HG03521 (cell line): ENCODE data around the gene FUT1.
A peak's percentile ranks its signal among the peaks of the same experiment; 100 is the strongest.
"Not testable (repeated sequence)": the region's sequence is repeated elsewhere in the genome, so short reads cannot be mapped to it uniquely, and the experiment has no call there.

Source experiments
- ATAC-seq: cut with Tn5 transposase; IDR thresholded peaks from one replicate; pipeline ENCODE4 v1.9.1; 2021; ENCODE audit warnings: mild to moderate bottlenecking, moderate library complexity; ENCODE audit not compliant: unreplicated experiment

The FUT1 gene

DNA sequence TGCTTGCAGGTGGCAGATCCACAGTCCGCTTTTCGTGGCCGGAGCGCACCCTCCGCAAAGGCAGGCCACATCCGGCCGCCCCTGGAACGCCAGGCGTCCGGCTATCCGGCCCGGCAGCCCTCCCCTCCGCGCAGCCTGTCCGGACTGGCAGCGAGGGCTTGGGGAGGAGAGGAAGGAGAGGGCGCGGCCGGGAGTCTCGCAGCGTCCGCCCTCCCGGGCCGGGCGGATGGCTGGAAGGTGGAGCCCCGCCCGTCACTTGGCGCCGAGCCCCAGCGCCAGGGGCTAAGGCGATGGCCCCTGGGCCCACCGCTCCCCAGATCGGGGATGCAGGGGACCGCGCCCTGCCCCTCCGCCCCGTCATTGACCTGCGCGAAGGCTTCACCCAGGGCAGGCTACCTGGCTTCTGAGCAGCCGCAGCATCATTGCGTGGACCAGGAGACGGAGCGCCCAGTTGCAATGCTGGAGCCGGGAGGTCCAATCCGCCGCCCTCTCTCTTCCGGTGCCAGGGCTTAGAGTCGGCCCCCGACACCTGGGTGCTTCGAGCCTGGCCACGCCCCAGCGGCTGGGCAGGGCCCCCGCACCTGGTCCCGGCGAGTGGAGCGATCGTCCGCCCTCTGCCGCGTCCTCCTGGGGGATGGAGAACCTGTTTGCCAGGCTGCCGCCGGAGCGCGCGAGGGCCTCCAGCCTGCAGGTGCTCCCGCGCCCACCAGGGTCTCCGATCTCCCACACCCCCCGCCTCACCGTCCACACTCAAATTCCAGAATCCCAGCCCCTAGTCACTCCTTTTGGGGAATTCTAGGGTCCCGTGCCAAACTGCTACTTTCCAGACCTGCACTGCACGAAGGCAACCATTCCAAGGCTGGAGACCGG, at the start of gene FUT1:
Gene FUT1 (minus strand): TSS at position 146 of the 870 bp plus-strand sequence. CDS start 1,360 bp downstream, outside the sequence.
- no peak for ATAC-seq

DNA sequence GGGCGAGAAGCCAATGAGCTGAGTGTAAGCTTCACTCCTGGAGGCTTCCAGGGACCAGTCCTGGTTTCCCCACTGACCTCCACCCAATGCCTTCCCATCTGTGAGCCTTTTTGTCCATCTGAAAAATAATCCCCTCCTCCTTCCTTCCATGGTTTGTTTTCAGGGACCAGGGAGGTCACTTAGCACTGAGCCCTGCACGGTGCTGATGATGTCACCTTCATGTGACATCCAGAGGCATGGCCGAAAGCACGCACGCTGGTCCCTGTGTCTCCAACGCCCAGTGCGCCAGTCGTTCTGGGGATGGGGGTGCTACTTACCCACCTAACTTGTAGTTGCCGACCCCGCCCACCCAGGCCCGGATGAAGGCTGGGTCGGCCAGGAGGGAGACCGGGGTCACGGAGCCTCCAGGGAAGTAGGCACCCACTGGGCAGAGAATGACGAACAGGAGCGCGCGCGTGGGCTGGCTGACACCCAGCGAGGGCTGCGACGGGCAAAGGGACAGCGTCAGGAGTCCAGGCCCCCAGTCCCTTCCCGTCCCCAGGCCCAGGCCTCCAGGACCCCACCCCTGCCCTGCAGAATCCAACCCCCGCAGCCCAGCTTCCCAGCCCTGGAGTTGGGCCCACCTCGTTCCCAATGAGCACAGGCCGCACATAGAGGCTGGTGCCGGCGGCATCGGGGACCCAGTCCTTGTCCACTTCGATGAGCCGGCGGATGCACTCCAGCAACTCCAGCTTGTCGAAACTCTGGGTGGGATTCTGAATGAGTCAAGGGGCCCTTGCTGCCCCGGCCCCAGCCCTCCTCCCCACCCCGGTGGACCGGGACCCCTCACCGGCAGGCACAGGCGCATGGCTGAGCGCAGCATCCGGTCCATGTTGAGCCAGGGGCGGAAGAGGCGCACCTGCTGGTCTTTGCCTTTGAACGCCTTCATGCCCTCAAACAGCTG, 47.2 kb upstream of the FUT1 start:
- no peak for ATAC-seq

DNA sequence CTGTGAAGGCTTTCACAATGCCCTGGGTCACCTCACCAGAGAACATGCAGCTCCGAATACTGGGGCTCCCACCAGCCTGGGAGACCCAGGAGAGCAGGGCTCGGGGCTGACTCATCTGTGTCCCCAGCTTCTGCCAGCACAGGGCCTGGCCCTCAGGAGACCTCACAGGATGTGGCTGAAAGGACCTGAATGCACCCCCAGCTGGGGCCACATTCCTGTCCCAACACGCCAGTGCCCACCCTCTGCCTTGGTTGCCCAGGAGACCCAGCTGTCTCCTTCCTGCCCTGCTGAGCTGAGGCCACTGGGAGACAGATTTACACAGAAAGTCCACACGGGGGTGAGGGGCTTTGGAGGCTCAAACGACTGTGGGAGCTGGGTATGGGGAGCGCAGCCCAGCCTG, 46.5 kb upstream of the FUT1 start:
- ATAC-seq: no peak

DNA sequence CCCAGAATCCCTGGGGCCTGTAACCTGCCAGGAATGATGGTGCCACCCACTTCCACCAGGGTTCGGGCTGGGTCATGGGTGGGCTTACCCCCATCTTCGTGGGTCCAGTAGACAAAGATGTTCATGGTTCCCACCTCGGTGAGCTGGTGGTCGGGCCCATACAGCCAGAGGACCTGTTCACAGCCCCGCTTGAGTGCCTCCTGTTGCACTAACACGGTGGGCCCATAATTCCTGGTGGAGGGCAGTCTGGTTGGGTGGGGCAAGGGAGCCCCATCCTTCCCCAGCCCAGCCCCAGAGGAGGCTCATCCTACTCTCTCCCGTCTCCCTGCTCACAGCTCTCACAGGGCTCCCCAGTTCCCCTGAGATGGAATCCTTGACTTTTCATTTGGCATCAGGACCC, 44.7 kb upstream of the FUT1 start:
- no peak for ATAC-seq

DNA sequence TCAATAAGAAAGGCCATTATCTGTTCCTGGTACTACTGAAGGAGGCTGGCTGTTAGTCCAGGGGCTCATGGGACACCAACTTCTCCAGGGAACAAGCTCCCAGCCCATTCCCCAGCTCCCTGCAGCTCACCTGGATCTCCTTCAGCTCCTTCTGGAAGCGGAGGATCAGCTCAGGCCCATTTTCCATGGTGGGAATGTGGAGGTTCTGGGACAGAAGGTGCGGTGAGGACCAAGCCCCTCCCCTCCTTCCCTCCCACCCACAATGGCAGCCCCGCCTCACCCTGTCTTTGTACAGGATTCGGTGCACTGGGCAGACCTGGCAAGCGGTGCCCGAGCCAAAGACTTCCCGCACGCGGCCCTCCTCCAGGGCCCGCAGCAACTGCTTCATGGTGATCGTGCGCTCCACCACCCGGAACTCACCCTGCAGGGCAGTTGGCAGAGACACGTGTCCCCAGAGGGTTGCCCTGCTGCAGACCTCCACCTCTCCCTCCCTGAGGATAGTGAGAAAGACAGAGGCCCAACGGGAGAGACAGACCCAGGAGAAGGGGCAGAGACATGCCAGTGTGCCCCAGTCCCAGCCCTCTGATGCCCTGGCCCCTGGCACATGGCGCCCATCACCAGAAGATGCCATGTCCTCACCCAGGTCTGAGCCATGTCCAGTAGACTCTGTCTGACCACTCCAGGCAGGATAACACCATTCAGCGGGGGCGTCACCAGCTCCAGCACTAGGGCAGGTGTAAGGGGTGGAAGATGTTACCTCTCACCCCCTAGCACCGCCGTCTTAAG, 44.0 kb upstream of the FUT1 start:
- ATAC-seq: no peak

DNA sequence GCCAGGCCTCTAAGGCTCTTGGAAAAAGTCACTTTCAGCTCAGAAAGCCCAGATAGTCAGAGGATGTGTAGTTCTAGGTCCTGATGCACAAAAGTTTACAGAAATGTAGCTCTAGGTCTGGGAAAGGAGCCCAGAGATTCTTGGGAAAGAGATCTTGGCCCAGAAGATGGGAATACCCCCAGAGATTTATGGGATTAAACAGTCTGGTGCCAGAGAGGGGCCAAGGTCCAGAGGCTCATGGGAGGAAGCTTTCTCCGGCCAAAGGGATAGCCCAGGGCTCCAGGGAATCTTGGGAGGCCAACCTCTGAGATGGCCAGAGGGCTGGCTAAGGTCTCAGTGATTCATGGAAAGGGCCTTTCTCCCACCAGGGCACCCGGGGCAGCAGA, 43.2 kb upstream of the FUT1 start:
- ATAC-seq: no peak

DNA sequence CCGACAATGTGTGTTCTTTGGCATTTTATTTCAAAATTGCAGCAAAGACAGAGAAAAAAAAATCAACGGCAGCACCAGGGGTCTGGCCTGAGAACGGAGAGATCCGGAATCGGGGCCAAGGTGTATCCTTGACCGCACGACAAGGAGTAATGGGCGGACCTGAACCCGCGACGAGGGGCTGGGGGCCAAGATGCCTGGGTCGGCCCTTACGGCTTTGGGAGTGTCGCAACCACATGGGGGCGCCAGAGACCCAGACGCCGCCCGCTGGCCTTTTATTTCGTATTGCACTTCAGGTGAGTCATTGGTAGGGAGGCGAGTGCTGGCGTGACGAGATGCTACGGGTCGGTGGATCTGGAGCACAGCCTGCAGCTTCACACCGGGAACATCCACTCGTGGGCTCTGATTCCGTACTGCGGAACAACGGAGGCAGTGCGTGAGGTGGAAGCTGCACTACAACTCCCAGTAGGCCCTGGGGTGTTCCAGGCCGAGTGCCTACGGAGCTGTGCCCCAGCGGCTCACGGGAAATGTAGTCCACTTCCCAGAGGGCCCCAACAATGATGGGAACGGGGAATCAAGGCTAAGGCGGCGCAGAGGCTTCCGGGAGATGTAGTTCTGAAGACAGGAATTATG, 42.7 kb upstream of the FUT1 start:
- ATAC-seq: peak; percentile 79

DNA sequence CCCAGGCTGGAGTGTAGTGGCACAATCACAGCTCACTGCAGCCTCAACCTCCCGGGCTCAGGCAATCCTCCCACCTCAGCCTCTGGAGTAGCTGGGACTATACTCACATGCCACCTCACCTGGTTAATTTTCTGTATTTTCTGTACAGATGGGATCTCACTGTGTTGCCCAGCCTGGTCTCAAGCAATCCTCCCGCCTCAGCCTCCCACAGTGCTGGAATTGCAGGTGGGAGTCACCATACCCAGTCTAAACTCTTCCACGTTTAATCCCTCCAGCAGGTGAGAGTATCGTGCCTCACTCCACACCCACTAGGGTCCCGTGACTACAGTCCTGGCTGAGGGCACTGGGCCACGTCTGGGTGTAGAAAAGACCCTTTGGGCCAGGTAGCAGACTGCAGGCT, 41.9 kb upstream of the FUT1 start:
- no peak for ATAC-seq

DNA sequence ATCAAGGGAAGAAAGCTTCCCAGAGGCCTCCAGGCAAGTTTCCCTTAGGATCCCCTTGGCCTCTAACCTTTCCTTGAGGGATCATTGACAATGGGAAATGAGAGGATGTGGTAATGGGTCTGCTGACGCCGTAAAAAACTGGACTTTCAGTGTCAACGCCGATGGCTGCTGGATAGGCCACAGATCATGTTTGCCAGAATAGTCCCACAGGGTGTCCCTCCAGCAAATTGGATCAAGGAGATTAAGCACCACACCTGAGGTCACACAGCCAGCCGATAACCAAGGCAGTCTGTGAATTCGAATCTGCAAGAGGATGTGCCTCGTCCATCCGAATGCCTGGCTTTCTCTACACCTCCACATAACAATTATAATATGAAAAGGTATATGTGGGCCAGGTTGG, 40.8 kb upstream of the FUT1 start:
- ATAC-seq: no peak

DNA sequence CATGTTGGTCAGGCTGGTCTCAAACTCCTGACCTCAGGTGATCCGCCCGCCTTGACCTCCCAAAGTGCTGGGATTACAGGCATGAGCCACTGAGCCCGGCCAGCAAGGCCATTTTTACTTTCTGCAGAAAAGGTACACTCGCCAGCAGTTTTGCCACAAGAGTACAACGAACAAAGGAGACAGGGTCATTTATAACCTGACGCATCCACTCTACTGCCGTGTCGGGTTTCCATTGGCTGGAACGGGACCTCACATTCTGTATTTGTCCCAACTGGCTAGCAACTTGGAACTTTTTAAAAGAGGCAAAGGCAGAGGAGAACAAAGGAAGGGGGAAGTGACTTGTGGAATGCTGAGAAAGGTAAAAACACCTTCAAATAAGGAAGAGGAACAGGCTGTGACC, 34.9 kb upstream of the FUT1 start:
- not testable (repeated sequence) for ATAC-seq

DNA sequence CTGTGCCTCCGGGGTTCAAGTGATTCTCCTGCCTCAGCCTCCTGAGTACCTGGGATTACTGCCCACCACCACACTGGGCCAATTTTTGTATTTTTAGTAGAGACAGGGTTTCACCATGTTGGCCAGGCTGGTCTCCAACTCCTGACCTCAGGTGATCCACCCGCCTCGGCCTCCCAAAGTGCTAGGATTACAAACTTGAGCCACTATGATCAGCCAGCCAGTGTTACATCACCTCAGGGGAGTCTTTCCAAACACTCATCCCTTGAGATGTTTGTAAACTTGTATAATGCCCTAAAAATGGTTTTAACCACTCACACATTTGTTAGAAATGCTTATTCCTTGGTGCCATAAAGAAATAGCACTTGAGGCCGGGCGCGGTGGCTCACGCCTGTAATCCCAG, 34.0 kb upstream of the FUT1 start:
- ATAC-seq: not testable (repeated sequence)

DNA sequence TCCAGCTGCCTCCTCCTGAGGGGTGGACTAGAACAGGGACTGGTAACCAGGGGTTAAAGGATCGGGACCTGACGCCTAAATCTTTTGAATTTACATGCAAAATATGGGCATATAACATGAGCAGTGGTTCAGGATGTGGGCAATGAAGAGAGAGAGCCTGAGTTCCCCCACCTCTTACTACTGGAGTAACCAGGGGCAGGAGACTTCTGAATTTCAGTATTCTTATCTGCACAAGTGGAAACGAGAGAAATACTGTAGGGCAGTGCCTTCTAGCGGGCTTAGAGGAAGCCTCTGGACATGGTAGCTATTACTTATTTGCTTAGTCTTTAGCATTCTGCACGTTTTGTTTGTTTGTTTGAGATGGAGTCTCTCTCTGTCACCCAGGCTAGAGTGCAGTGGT, 32.1 kb upstream of the FUT1 start:
- no peak for ATAC-seq

DNA sequence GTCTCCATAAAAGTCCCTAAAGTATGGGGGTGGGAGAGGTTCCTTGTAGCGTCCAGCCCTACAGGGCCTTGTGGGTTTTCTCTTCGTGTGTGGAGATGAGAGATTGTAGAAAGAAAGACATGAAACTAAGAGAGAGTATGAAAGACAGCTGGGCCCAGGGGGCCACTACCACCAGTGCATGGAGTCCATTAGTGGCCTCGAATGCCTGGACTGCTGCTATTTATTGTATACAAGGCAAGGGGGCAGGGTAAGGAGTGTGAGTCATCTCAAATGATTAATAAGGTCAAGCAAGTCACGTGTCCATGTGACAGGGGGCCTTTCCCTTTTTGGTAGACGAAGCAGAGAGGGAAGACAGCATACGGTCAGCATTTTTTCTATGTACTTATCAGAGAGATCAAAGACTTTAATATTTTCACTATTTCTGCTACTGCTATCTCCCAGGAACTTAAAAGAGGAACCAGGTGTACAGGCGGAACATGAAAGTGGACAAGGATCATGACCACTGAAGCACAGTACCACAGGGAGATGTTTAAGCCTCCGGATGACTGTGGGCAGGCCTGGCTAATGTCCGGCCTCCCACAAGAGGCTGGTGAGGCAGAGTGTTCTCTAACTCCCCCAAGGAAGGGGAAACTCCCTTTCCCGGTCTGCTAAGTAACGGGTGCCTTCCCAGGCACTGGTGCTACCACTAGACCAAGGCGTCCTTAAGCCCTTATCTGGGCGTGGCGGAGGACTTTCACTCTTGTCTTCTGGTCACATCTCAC, 28.4 kb upstream of the FUT1 start:
- ATAC-seq: no peak

DNA sequence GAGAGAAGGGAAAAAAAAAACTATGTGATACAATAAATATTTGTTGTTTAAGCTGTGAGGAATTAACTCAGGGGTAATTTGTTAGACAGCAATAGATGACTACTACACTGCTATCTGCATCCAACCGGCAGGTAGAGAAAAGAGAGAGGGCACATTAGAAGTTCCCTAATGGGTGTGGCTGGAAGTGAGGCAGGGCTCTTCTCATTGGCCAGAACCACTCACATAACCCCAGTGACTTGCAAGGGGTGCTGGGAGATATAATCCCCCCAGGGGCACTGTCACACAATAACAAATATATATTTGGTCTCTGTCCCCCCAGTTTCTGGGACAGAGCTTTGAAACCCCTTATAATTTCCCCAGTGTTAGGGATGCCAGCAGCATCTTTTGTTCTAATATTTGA, 27.2 kb upstream of the FUT1 start:
- ATAC-seq: no peak

DNA sequence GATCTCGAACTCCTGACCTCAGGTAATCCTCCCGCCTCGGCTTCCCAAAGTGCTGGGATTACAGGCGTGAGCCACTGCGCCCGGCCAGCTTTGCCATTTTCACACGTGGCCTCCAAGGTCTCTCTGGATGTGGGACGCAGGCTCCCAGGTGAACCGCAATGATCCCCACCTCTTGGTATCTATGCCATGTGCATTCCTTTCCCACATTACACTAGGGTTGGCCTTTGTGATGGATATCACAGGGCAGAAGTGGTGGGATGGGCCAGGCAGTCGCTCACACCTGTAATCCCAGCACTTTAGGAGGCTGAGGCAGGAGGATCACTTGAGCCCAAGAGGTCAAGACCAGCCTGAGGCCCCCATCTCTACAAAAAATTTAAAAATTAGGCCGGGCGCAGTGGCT, 25.3 kb upstream of the FUT1 start:
- ATAC-seq: no peak

DNA sequence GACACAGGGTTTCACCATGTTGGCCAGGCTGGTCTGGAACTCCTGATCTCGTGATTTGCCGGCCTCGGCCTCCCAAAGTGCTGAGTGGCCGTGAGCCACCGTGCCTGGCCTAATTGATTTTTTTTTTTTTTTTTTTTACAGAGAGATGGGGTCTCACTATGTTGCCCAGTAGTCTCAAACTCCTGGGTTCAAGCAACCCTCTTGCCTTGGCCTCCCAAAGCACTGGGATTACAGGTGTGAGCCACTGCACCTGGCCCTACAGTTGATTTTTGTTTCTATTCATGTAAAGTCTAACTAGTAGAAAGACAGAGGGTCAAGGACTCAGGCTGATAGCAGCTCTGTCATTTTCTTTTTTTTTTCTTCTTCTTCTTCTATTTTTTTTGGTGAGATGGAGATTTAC, 24.7 kb upstream of the FUT1 start:
- no peak for ATAC-seq

DNA sequence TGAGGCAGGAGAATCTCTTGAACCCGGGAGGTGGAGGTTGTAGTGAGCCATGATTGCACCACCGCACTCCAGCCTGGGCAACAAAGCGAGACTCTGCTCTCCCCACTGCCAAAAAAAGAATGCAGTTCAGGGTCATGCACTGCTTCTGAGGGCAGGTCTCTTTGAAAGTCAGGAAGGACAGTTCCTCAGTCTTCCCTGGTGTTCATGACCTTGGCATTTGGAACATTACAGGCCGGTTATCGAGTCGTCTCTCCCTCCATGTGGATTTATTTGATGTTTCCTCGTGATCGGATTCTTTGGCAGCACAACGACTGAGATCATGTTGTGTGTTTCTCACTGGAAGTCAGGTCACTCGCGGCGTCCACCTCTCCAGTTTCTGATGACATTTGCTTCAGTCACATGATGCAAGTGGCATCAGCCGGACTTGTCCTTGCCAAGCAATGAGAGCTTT, 20.1 kb upstream of the FUT1 start:
- no peak for ATAC-seq

DNA sequence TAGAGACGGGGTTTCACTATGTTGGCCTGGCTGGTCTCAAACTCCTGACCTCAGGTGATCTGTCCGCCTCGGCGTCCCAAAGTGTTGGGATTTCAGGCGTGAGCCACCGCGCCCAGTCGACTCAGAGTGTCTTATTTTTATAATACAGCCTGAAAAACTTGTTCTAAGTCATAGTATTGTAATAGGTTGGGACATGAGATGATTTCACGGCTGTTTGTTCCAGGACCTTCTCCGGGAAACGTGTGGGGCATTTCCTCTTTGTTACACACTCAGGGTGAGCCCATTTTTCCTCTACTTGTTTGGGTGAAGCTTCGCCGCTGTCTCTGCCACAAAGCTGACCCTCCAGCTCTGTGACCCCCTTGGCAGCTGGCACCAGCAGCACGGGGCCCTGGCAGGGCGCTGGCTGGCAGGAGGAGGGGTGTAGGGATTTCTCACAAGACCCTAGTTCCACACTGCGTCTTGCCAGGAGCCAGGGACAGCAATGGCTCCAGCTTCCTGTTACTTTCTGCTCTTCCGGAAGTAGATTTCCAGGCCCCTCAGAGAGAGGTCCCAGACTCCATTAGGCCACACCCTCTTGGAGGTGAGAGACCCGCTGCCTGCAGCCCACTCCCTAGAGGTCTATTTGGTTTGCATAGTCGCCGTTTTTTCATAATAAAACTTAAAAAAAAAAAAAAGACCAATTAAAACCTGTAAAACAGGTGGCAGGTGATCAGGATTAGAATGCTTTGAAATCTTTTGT, 18.5 kb upstream of the FUT1 start:
- no peak for ATAC-seq

DNA sequence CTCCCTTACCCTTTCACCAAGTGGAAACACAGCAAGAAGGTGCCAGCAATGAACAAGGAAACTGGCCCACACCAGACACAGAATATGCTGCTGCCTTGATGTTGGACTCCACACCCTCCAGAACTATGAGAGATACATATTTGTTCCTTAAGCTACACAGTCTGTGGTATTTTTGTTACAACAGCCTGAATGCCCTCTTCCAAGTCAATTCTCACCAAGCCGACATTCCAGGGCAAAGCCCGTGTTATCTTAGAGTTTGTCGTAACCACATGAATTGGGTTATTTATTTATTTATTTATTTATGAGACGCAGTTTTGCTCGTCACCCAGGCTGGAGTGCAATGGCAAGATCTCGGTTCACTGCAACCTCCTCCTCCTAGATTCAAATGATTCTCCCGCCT, 17.8 kb upstream of the FUT1 start:
- no peak for ATAC-seq
